HepG2 (cell line): ENCODE results near the gene CCDC197. TPM values are rescaled to one million over a fixed set of nuclear protein-coding genes. Genes with fewer than 3 reads are reported as not detected.

Source experiments
- ATAC-seq: fragments of 200-7000 bp; cut with Tn5 transposase; 3 replicates; pipeline ENCODE4 v1.9.1; 2020; ENCODE audit warnings: mild to moderate bottlenecking, moderate library complexity
- BruUV-seq: library from RNA; stranded (reverse); fragments of 400-500 nt; replicated peaks from 2 replicates; lab custom pipeline; 2021; lab: Mats Ljungman, UMichigan
- CTCF ChIA-PET: fragments of 300-600 bp; formaldehyde crosslinking; extraction: SDS; loops from one replicate; lab custom pipeline; 2021; ENCODE audit warnings: low total read pairs, inconsistent platforms, low intra/inter-chr PET ratio; lab: Yijun Ruan, JAX
- POLR2A ChIA-PET: fragments of 350-600 bp; sonication (Branson Sonifier 250); formaldehyde crosslinking; loops from one replicate; lab custom pipeline; 2020; ENCODE audit warnings: antibody characterized with exemption, inconsistent platforms; lab: Yijun Ruan, JAX
- DNase-seq: peaks from one replicate; pipeline ENCODE4 v3.0.0-alpha.2; 2015; ENCODE audit warnings: low spot score
- FAIRE-seq: peaks from 3 replicates; lab custom pipeline; 2011; peaks lifted over from hg19 to GRCh38; lab: Jason Lieb, UNC
- H2AFZ ChIP-seq: one replicate; pipeline ENCODE4 v1.6.1; 2011; ENCODE audit warnings: low read length, inconsistent platforms
- H3K27ac ChIP-seq: fragments of 300-600 bp; 3 replicates; pipeline ENCODE4 v1.8.0; 2011; ENCODE audit warnings: mixed run types, mild to moderate bottlenecking, mixed read lengths, low read length, inconsistent platforms; ENCODE audit not compliant: insufficient read depth; ENCODE audit errors: extremely low read length
- H3K27me3 ChIP-seq, 2 experiments: fragments of 200-600 bp in 1 of 2; 2 replicates in 1 of 2; 3 replicates in 1 of 2; pipeline versions ENCODE4 v1.6.0 to v1.8.0; 2011; ENCODE audit warnings: low read length in 2 of 2, mild to moderate bottlenecking in 2 of 2, moderate library complexity in 2 of 2, inconsistent platforms in 1 of 2; ENCODE audit not compliant: insufficient read depth in 2 of 2, control insufficient read depth in 1 of 2
- H3K36me3 ChIP-seq, 2 experiments: fragments of 200-600 bp in 1 of 2; replicated peaks in 1 of 2; 2 replicates in 1 of 2; 3 replicates in 1 of 2; pipeline versions ENCODE4 v1.5.1 to v1.8.0; 2011; ENCODE audit warnings: low read length in 2 of 2, inconsistent platforms in 1 of 2; ENCODE audit not compliant: insufficient read depth in 2 of 2, control insufficient read depth in 1 of 2
- H3K4me1 ChIP-seq: 2 replicates; pipeline ENCODE4 v1.5.1; 2012; ENCODE audit warnings: low read length, inconsistent platforms; ENCODE audit not compliant: insufficient read depth
- H3K4me2 ChIP-seq: 2 replicates; pipeline ENCODE4 v1.6.0; 2011; ENCODE audit warnings: low read depth, low read length, inconsistent platforms
- H3K4me3 ChIP-seq, 3 experiments: fragments of 200-600 bp in 1 of 3; sonication (generic), shearing (Covaris generic) in 1 of 3; replicated peaks in 1 of 3; 2 replicates each; pipeline ENCODE4 v1.5.1; 2011 to 2016; ENCODE audit warnings: low read length in 3 of 3, inconsistent platforms in 2 of 3, low read depth in 2 of 3, mild to moderate bottlenecking in 2 of 3, control low read depth in 1 of 3, mixed read lengths in 1 of 3; ENCODE audit not compliant: insufficient read depth in 1 of 3
- H3K79me2 ChIP-seq: one replicate; pipeline ENCODE4 v1.6.1; 2011; ENCODE audit warnings: low read length, inconsistent platforms; ENCODE audit not compliant: insufficient read depth
- H3K9ac ChIP-seq: 2 replicates; pipeline ENCODE4 v1.6.0; 2011; ENCODE audit warnings: mild to moderate bottlenecking, low read depth, low read length, inconsistent platforms; ENCODE audit not compliant: insufficient read depth
- H3K9me3 ChIP-seq: 2 replicates; pipeline ENCODE4 v1.5.1; 2012; ENCODE audit warnings: mild to moderate bottlenecking, low read length
- H4K20me1 ChIP-seq: 2 replicates; pipeline ENCODE4 v1.6.0; 2011; ENCODE audit warnings: inconsistent platforms, mild to moderate bottlenecking, low read length, moderate library complexity; ENCODE audit not compliant: insufficient read depth
- MTERF4 ChIP-seq: sonication (generic); formaldehyde crosslinking; IDR thresholded peaks from 2 replicates; pipeline ENCODE4 v1.8.0; 2023; ENCODE audit warnings: mild to moderate bottlenecking, missing genetic modification reagents
- SMARCC2 ChIP-seq: fragments of 450-650 bp; IDR thresholded peaks from 2 replicates; pipeline ENCODE4 v1.6.1; 2017; ENCODE audit warnings: antibody characterized with exemption, mild to moderate bottlenecking
- ZBTB38 ChIP-seq: sonication (generic); formaldehyde crosslinking; IDR thresholded peaks from 2 replicates; pipeline ENCODE4 v1.5.1; 2020; ENCODE audit warnings: mild to moderate bottlenecking, missing genetic modification reagents
- WGBS: methylation state at CpG from one replicate; pipeline ENCODE4 v1.1.6; 2017; ENCODE audit warnings: low lambda C conversion rate; 5-methylcytosine and 5-hydroxymethylcytosine counted together
- in situ Hi-C: cut with HindIII; loops from 2 replicates; pipeline ENCODE4 v1.10.0; 2017; ENCODE audit warnings: low pct_unique_long_range_greater_than_20kb; ENCODE audit not compliant: extremely low pct_ligation_motif_present
- intact Hi-C: fragments of 100-400 bp; cut with micrococcal nuclease; formaldehyde crosslinking; loops from one replicate; pipeline ENCODE4 v1.10.0; 2022; ENCODE audit not compliant: unreplicated experiment
- polyA plus RNA-seq, 8 experiments: library from polyadenylated mRNA; depleted of rRNA in 3 of 8; stranded (reverse) in 7 of 8; unstranded in 1 of 8; fragments of >200 nt; fragmentation: Illumina TruSeq in 4 of 8; extraction: Trizol in 4 of 8; gene quantifications; 2 replicates each; pipeline versions ENCODE4 v1.2.1 to v1.2.3, GENCODE V29; 2011 to 2016; ENCODE audit warnings: low read depth in 4 of 8, missing spikeins in 1 of 8, mixed read lengths in 1 of 8; ENCODE audit not compliant: insufficient read depth in 1 of 8
- total RNA-seq, 5 experiments: library from RNA; depleted of rRNA; stranded (reverse); fragments of >200 nt; fragmentation: Illumina TruSeq; extraction: Trizol; gene quantifications; 2 replicates each; pipeline ENCODE4 v1.2.3, GENCODE V29; 2016; ENCODE audit warnings: low read depth in 1 of 5
- TF ChIP-seq, protein P1 (sequence below): sonication (generic); formaldehyde crosslinking; conservative IDR thresholded peaks from 2 replicates; pipeline ENCODE4 v1.4.0; 2020; ENCODE audit warnings: missing genetic modification reagents
- TF ChIP-seq, protein P2 (sequence below): sonication (generic); formaldehyde crosslinking; IDR thresholded peaks from 2 replicates; pipeline ENCODE4 v1.4.0; 2020; ENCODE audit warnings: missing genetic modification reagents

CCDC197 gene
- total and polyA plus RNA-seq, 2 of the 13 experiments (the other 11 are each of a cell fraction or from before 2014, with no cell fraction given) = 0.11 to 0.13 TPM

- ChIA-PET POLR2A (interaction anchor here (0.9 kb wide), 1 partner anchor 42 kb away, joined by 3 read pairs; no protein-coding TSS in a partner anchor), CTCF (interaction anchor here (1.6 kb wide), 1 partner anchor 18 kb away, joined by 12 read pairs; no protein-coding TSS in a partner anchor)
- Histone ChIP-seq H2AFZ (no peak overlapping the region), H3K36me3 (no peaks in the 10 kb centered on the region), H3K4me2 (no peak overlapping the region), H4K20me1 (no peaks in the 10 kb centered on the region), H3K79me2 (no peaks in the 10 kb centered on the region), H3K9me3 (no peaks in the 10 kb centered on the region), H3K4me3 (no peak overlapping the region), H3K27ac (no peak overlapping the region), H3K27me3 (peaks cover 0 to 16% of the 10 kb centered on the region in 2 experiments; a peak in 2 of 5 replicates), H3K9ac (no peak overlapping the region), H3K4me1 (peaks cover 55% of the 10 kb centered on the region)
- 63% methylated on average over 1 of the region's 3 CpGs for WGBS
- ATAC-seq (no peak), DNase-seq (no peak), FAIRE-seq (no peak)
- in situ Hi-C loops (no loop called here), intact Hi-C loops (no loop called here)
- TF ChIP-seq ZBTB38 (CRISPR knock-in tag) (no peak), SMARCC2 (no peak), MTERF4 (CRISPR knock-in tag) (no peak)
- TF ChIP-seq, protein P1, sequence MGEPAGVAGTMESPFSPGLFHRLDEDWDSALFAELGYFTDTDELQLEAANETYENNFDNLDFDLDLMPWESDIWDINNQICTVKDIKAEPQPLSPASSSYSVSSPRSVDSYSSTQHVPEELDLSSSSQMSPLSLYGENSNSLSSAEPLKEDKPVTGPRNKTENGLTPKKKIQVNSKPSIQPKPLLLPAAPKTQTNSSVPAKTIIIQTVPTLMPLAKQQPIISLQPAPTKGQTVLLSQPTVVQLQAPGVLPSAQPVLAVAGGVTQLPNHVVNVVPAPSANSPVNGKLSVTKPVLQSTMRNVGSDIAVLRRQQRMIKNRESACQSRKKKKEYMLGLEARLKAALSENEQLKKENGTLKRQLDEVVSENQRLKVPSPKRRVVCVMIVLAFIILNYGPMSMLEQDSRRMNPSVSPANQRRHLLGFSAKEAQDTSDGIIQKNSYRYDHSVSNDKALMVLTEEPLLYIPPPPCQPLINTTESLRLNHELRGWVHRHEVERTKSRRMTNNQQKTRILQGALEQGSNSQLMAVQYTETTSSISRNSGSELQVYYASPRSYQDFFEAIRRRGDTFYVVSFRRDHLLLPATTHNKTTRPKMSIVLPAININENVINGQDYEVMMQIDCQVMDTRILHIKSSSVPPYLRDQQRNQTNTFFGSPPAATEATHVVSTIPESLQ (CRISPR knock-in tag) = no peak
- TF ChIP-seq, protein P2, sequence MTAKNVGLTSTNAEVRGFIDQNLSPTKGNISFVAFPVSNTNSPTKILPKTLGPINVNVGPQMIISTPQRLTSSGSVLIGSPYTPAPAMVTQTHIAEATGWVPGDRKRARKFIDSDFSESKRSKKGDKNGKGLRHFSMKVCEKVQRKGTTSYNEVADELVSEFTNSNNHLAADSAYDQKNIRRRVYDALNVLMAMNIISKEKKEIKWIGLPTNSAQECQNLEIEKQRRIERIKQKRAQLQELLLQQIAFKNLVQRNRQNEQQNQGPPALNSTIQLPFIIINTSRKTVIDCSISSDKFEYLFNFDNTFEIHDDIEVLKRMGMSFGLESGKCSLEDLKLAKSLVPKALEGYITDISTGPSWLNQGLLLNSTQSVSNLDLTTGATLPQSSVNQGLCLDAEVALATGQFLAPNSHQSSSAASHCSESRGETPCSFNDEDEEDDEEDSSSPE (CRISPR knock-in tag) = no peak
- no TSS peak for BruUV-seq
Measured at GRCh38 chr14:93984070-93984469, 13.0 kb upstream of the CCDC197 start.
